ENCODE data around the gene AMFR. TPM values are rescaled to one million over a fixed set of nuclear protein-coding genes. Genes with fewer than 3 reads are reported as not detected.

Gene AMFR
- 122 and 126 TPM in 2 replicates for total RNA-seq (2014; rRNA removed; shearing (Covaris generic))
- polyA plus RNA-seq (2015; cell fraction: cytosol; rRNA removed) = 60.9 and 64.0 TPM in 2 replicates
- 15.4 and 36.6 TPM in 2 replicates for polyA plus RNA-seq (2015; cell fraction: nucleus; rRNA removed)

- peak; percentile 70 for DNase-seq (ENCODE audit: low read depth, low spot score)
- in situ Hi-C loops (cut with HindIII; ENCODE audit: low pct_unique_long_range_greater_than_20kb, low sequenced_read_pairs) = no loop called here
These were observed at the start of gene AMFR for GRCh38 chr16:56425439-56425832. Gene AMFR, minus strand, starts transcription at chr16:56425545. Its CDS starts 218 bp downstream, at chr16:56425327.

GRCh38 chr16:56470666-56471065 is 45.3 kb upstream of the AMFR start:
- DNase-seq (ENCODE audit: low read depth, low spot score) = no peak
- in situ Hi-C loops (cut with HindIII; ENCODE audit: low pct_unique_long_range_greater_than_20kb, low sequenced_read_pairs) = no loop called here

- DNase-seq (ENCODE audit: low read depth, low spot score) = no peak
- in situ Hi-C loops (cut with HindIII; ENCODE audit: low pct_unique_long_range_greater_than_20kb, low sequenced_read_pairs) = no loop called here
These were observed 44.9 kb upstream of the AMFR start for GRCh38 chr16:56470232-56470631.

GRCh38 chr16:56469748-56470147 is 44.4 kb upstream of the AMFR start:
- in situ Hi-C loops (cut with HindIII; ENCODE audit: low pct_unique_long_range_greater_than_20kb, low sequenced_read_pairs) = no loop called here
- no peak for DNase-seq (ENCODE audit: low read depth, low spot score)

- in situ Hi-C loops (cut with HindIII; ENCODE audit: low pct_unique_long_range_greater_than_20kb, low sequenced_read_pairs) = no loop called here
- no peak for DNase-seq (ENCODE audit: low read depth, low spot score)
These were observed 43.5 kb upstream of the AMFR start for GRCh38 chr16:56468800-56469199.

GRCh38 chr16:56466344-56466743 is 41.0 kb upstream of the AMFR start:
- no peak for DNase-seq (ENCODE audit: low read depth, low spot score)
- in situ Hi-C loops (cut with HindIII; ENCODE audit: low pct_unique_long_range_greater_than_20kb, low sequenced_read_pairs) = no loop called here

- in situ Hi-C loops (cut with HindIII; ENCODE audit: low pct_unique_long_range_greater_than_20kb, low sequenced_read_pairs) = no loop called here
- DNase-seq (ENCODE audit: low read depth, low spot score) = no peak
These were observed 37.8 kb upstream of the AMFR start for GRCh38 chr16:56463153-56463552.

GRCh38 chr16:56462064-56462796 is 36.9 kb upstream of the AMFR start:
- no peak for DNase-seq (ENCODE audit: low read depth, low spot score)
- in situ Hi-C loops (cut with HindIII; ENCODE audit: low pct_unique_long_range_greater_than_20kb, low sequenced_read_pairs) = no loop called here

- in situ Hi-C loops (cut with HindIII; ENCODE audit: low pct_unique_long_range_greater_than_20kb, low sequenced_read_pairs) = no loop called here
These were observed 34.8 kb upstream of the AMFR start for GRCh38 chr16:56460101-56460500.

GRCh38 chr16:56457927-56458470 is 32.7 kb upstream of the AMFR start:
- in situ Hi-C loops (cut with HindIII; ENCODE audit: low pct_unique_long_range_greater_than_20kb, low sequenced_read_pairs) = no loop called here
- DNase-seq (ENCODE audit: low read depth, low spot score) = no peak

More at GRCh38 chr16:56460101-56460500, 34.8 kb upstream of the AMFR start:
- DNase-seq (ENCODE audit: low read depth, low spot score) = no peak

GRCh38 chr16:56451753-56452689 is 26.7 kb upstream of the AMFR start:
- peak; percentile 6 for DNase-seq (ENCODE audit: low read depth, low spot score)
- in situ Hi-C loops (cut with HindIII; ENCODE audit: low pct_unique_long_range_greater_than_20kb, low sequenced_read_pairs) = no loop called here

GRCh38 chr16:56450986-56451752 is 25.8 kb upstream of the AMFR start, which contains the start of the genes NUDT21 and OGFOD1:
Gene NUDT21, minus strand, starts transcription at chr16:56451332. Its CDS starts 130 bp downstream, at chr16:56451202.
Gene OGFOD1, plus strand, starts transcription at chr16:56451554. Its CDS starts 59 bp downstream, at chr16:56451613.
- in situ Hi-C loops (cut with HindIII; ENCODE audit: low pct_unique_long_range_greater_than_20kb, low sequenced_read_pairs) = no loop called here
- peak; percentile 97 for DNase-seq (ENCODE audit: low read depth, low spot score)

GRCh38 chr16:56450275-56450985 is 25.1 kb upstream of the AMFR start:
- in situ Hi-C loops (cut with HindIII; ENCODE audit: low pct_unique_long_range_greater_than_20kb, low sequenced_read_pairs) = no loop called here
- no peak for DNase-seq (ENCODE audit: low read depth, low spot score)

- in situ Hi-C loops (cut with HindIII; ENCODE audit: low pct_unique_long_range_greater_than_20kb, low sequenced_read_pairs) = no loop called here
These were observed 22.7 kb upstream of the AMFR start for GRCh38 chr16:56448005-56448404.

GRCh38 chr16:56447286-56447685 is 21.9 kb upstream of the AMFR start:
- in situ Hi-C loops (cut with HindIII; ENCODE audit: low pct_unique_long_range_greater_than_20kb, low sequenced_read_pairs) = no loop called here
- DNase-seq (ENCODE audit: low read depth, low spot score) = no peak

More at GRCh38 chr16:56448005-56448404, 22.7 kb upstream of the AMFR start:
- no peak for DNase-seq (ENCODE audit: low read depth, low spot score)

- no peak for DNase-seq (ENCODE audit: low read depth, low spot score)
- in situ Hi-C loops (cut with HindIII; ENCODE audit: low pct_unique_long_range_greater_than_20kb, low sequenced_read_pairs) = no loop called here
These were observed 12.7 kb upstream of the AMFR start for GRCh38 chr16:56438038-56438437.

GRCh38 chr16:56436258-56436657 is 10.9 kb upstream of the AMFR start:
- no peak for DNase-seq (ENCODE audit: low read depth, low spot score)
- in situ Hi-C loops (cut with HindIII; ENCODE audit: low pct_unique_long_range_greater_than_20kb, low sequenced_read_pairs) = no loop called here
